Heart left ventricle (tissue), 16 donors: ENCODE results near the gene ZBTB7C. TPM values are rescaled to one million over a fixed set of nuclear protein-coding genes. Genes with fewer than 3 reads are reported as not detected.

Experiments
- ATAC-seq, 4 donors: fragments of 200-7000 bp; cut with Tn5 transposase; one replicate each; pipeline ENCODE4 v1.9.1; 2020 to 2022; ENCODE audit warnings: moderate library complexity in 4 of 4, mild to moderate bottlenecking in 3 of 4, moderate number of reproducible peaks in 1 of 4
- DNase-seq, 5 donors: peaks; one replicate each; pipeline ENCODE4 v3.0.0-alpha.2; 2020
- H3K27ac ChIP-seq, 12 donors: fragments of 200-600 bp; sonication (generic) in 4 of 12; one replicate each; pipeline versions ENCODE4 v1.5.0 to v1.8.0; 2016 to 2022; ENCODE audit warnings: mild to moderate bottlenecking in 2 of 12
- H3K27me3 ChIP-seq, 9 donors: fragments of 200-600 bp; sonication (generic) in 2 of 9; one replicate each; pipeline versions ENCODE4 v1.5.1 to v1.8.0; 2016 to 2022; ENCODE audit warnings: mild to moderate bottlenecking in 3 of 9
- H3K36me3 ChIP-seq, 9 donors: fragments of 200-600 bp; sonication (generic) in 2 of 9; one replicate each; pipeline versions ENCODE4 v1.5.0 to v1.8.0; 2018 to 2022; ENCODE audit warnings: mild to moderate bottlenecking in 2 of 9
- H3K4me1 ChIP-seq, 12 donors: fragments of 200-600 bp; sonication (generic) in 4 of 12; one replicate each; pipeline versions ENCODE4 v1.5.0 to v1.8.0; 2016 to 2022; ENCODE audit warnings: mild to moderate bottlenecking in 3 of 12
- H3K4me3 ChIP-seq, 12 donors: fragments of 200-600 bp; sonication (generic) in 4 of 12; one replicate each; pipeline versions ENCODE4 v1.5.0 to v1.8.0; 2017 to 2022; ENCODE audit warnings: mild to moderate bottlenecking in 9 of 12, moderate library complexity in 4 of 12
- H3K9me3 ChIP-seq, 12 donors: fragments of 200-600 bp; sonication (generic) in 4 of 12; one replicate each; pipeline versions ENCODE4 v1.5.0 to v1.8.0; 2016 to 2022; ENCODE audit warnings: mild to moderate bottlenecking in 1 of 12
- POLR2A ChIP-seq, 2 donors: fragments of 450-650 bp; IDR thresholded peaks; one replicate each; pipeline ENCODE4 v1.6.1; 2017; ENCODE audit warnings: antibody characterized with exemption in 2 of 2, mild to moderate bottlenecking in 2 of 2, moderate library complexity in 2 of 2
- WGBS, 4 donors: extraction: QIAGEN DNeasy Blood & Tissue Kit in 2 of 4; methylation state at CpG; one replicate each; pipeline versions ENCODE4 v1.1.5 to v1.1.7; 2013 to 2018; 5-methylcytosine and 5-hydroxymethylcytosine counted together
- intact Hi-C, 10 donors: fragments of 100-400 bp; cut with DNase I; formaldehyde crosslinking; loops; one replicate each; pipeline versions ENCODE4 v1.11.1 to v1.14.2; 2022
- polyA plus RNA-seq, 2 donors: library from polyadenylated mRNA; stranded (reverse); fragments of 200-250 nt; gene quantifications; one replicate each; pipeline ENCODE4 v1.2.3, GENCODE V29; 2013
- total RNA-seq, 9 donors: library from RNA; depleted of rRNA in 2 of 9; stranded (reverse); fragments of >200 nt in 2 of 9; fragmentation: NEBNext Ultra II Directional in 3 of 9; extraction: Animal tissue kit (Norgen Biotek cat#: 25700) in 3 of 9; gene quantifications; one replicate each; pipeline versions ENCODE4 v1.1.0 to v1.2.4, GENCODE V29; 2016 to 2023
- TF ChIP-seq, protein P1 (sequence below), 12 donors: fragments of 200-600 bp; sonication (generic) in 4 of 12; IDR thresholded peaks; one replicate each; pipeline versions ENCODE4 v1.5.0 to v1.8.0; 2018 to 2022; ENCODE audit warnings: antibody characterized with exemption in 12 of 12, mild to moderate bottlenecking in 5 of 12
- donor health status: ischemic (EF 13 %, LVEDD 7.1; RV severe dilation, severe dysfunction).
- donor health status: healthy with polysubstance abuse.
- donor health status: DM: no; HTN: yes; CAD: no.
- donor health status: DM: no; HTN: no; CAD: no.
- donor health status: ischemic (EF 25% LVEDD 6.9; RV normal size, moderate dysfunction).
- donor health status: ischemic (EF 25% LVEDD 5.7; RV mildly dilated, moderate dysfunction).
- donor health status: healthy.
- donor health status: DM: yes; HTN: yes; CAD: no.
- donor health status: ischemic (EF 35%, LVEDD 5.7; RV mildly dilated, moderate dysfunction).
- donor health status: nonischemic (EF 11% LVEDD 7.7; RV severe dilation, severe dysfunction).
- donor health status: DM: yes; HTN: yes; CAD: no.
- donor health status: PGD.
- donor health status: ischemic (EF 29% LVEDD 5.4; RV normal size, mild dysfunction).
- donor health status: nonischemic (EF 23%, LVEDD 6.1; RV moderate dilation, normal function).

Gene ZBTB7C
- total and polyA plus RNA-seq, 11 donors, result 0.68 to 7.5 (median 2.3) TPM

GRCh38 chr18:48099481-48100164 lies 309.6 kb downstream of the ZBTB7C start:
- intact Hi-C loops, result loop anchor here in 2 of 10 donors (5.0 to 10.0 kb wide), 2 partner anchors 55 to 57 kb away; no protein-coding TSS in a partner anchor
- ATAC-seq, result no peak
- 69 to 79% (median 79%) methylated on average over 8 of the region's 8 CpGs for WGBS, 4 donors
- peaks cover 0 to 2% (median 0%) of the 10 kb centered on the region in 12 donors for H3K4me1 ChIP-seq
- no peak for TF ChIP-seq POLR2A (IDR thresholded peaks at IDR 0.05)
- TF ChIP-seq, protein P1, sequence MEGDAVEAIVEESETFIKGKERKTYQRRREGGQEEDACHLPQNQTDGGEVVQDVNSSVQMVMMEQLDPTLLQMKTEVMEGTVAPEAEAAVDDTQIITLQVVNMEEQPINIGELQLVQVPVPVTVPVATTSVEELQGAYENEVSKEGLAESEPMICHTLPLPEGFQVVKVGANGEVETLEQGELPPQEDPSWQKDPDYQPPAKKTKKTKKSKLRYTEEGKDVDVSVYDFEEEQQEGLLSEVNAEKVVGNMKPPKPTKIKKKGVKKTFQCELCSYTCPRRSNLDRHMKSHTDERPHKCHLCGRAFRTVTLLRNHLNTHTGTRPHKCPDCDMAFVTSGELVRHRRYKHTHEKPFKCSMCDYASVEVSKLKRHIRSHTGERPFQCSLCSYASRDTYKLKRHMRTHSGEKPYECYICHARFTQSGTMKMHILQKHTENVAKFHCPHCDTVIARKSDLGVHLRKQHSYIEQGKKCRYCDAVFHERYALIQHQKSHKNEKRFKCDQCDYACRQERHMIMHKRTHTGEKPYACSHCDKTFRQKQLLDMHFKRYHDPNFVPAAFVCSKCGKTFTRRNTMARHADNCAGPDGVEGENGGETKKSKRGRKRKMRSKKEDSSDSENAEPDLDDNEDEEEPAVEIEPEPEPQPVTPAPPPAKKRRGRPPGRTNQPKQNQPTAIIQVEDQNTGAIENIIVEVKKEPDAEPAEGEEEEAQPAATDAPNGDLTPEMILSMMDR (IDR thresholded peaks at IDR 0.05), result no peak
- no peaks in the 10 kb centered on the region for H3K36me3 ChIP-seq
- H3K4me3 ChIP-seq, result no peak overlapping the region
- H3K27ac ChIP-seq, result no peak overlapping the region
- H3K27me3 ChIP-seq, result no peaks in the 10 kb centered on the region
- no peaks in the 10 kb centered on the region for H3K9me3 ChIP-seq
- DNase-seq, result no peak

GRCh38 chr18:48098538-48098937 lies 310.6 kb downstream of the ZBTB7C start:
- H3K36me3 ChIP-seq, result no peaks in the 10 kb centered on the region
- no peak overlapping the region for H3K4me3 ChIP-seq
- TF ChIP-seq, protein P1 (IDR thresholded peaks at IDR 0.05), result no peak
- no peak for ATAC-seq
- 73 to 94% (median 86%) methylated on average over 6 of the region's 6 CpGs for WGBS, 4 donors
- no peaks in the 10 kb centered on the region for H3K9me3 ChIP-seq
- no peaks in the 10 kb centered on the region for H3K27me3 ChIP-seq
- H3K27ac ChIP-seq, result peak overlapping the region in 1 of 12 donors; percentile 27
- no peak for DNase-seq
- intact Hi-C loops, result loop anchor here in 1 of 10 donors (5.0 kb wide), 1 partner anchor 56 kb away; no protein-coding TSS in a partner anchor
- peaks cover 0 to 2% (median 0%) of the 10 kb centered on the region in 12 donors for H3K4me1 ChIP-seq

GRCh38 chr18:48098007-48098406 lies 311.2 kb downstream of the ZBTB7C start:
- intact Hi-C loops, result loop anchor here in 1 of 10 donors (5.0 kb wide), 1 partner anchor 56 kb away; no protein-coding TSS in a partner anchor
- H3K4me3 ChIP-seq, result no peak overlapping the region
- peaks cover 0 to 2% (median 0%) of the 10 kb centered on the region in 12 donors for H3K4me1 ChIP-seq
- no peaks in the 10 kb centered on the region for H3K36me3 ChIP-seq
- H3K9me3 ChIP-seq, result no peaks in the 10 kb centered on the region
- ATAC-seq (peak in 1 of 4 donors; percentile 44), DNase-seq (no peak)
- H3K27ac ChIP-seq, result no peak overlapping the region
- H3K27me3 ChIP-seq, result no peaks in the 10 kb centered on the region
- no peak for TF ChIP-seq POLR2A (IDR thresholded peaks at IDR 0.05)
- TF ChIP-seq, protein P1 (IDR thresholded peaks at IDR 0.05), result no peak
- WGBS, 4 donors, result 54 to 70% (median 66%) methylated on average over 3 of the region's 3 CpGs

DNA sequence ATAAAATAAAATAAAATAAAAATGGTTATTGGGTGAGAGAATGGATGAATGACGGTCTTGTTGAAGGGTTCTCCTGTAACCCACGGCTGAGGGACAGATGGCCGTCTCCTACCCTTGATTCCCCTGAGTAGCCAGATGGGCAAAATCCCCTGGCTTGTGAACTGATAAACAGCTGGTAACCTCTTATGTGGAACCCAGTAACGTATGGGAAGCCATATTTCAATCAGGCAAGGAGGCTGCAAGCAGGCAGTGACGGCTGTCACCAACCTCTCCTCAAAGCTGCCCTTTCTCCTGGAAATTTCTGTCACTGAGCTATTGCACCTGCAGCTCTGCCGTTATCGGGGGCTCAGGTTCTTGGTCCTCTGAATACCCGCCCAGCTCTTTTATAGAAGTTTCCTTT lies 313.5 kb downstream of the ZBTB7C start:
- ATAC-seq, result no peak
- DNase-seq, result no peak

More for the DNA sequence above, 313.5 kb downstream of the ZBTB7C start:
- H3K4me1 ChIP-seq, result peaks cover 0 to 2% (median 0%) of the 10 kb centered on the region in 12 donors
- 72 to 77% (median 74%) methylated on average over 8 of the region's 8 CpGs for WGBS, 4 donors
- H3K36me3 ChIP-seq, result no peaks in the 10 kb centered on the region
- no peaks in the 10 kb centered on the region for H3K27me3 ChIP-seq
- intact Hi-C loops, result loop anchor here in 1 of 10 donors (5.0 kb wide), 1 partner anchor 53 kb away; no protein-coding TSS in a partner anchor
- no peak for TF ChIP-seq POLR2A (IDR thresholded peaks at IDR 0.05)
- TF ChIP-seq, protein P1 (IDR thresholded peaks at IDR 0.05), result no peak
- H3K27ac ChIP-seq, result no peak overlapping the region
- H3K9me3 ChIP-seq, result no peaks in the 10 kb centered on the region
- H3K4me3 ChIP-seq, result no peak overlapping the region
